ENCODE measurements around the gene TSFM.
A peak's percentile ranks its signal among the peaks of the same experiment; 100 is the strongest.

Gene TSFM

DNA sequence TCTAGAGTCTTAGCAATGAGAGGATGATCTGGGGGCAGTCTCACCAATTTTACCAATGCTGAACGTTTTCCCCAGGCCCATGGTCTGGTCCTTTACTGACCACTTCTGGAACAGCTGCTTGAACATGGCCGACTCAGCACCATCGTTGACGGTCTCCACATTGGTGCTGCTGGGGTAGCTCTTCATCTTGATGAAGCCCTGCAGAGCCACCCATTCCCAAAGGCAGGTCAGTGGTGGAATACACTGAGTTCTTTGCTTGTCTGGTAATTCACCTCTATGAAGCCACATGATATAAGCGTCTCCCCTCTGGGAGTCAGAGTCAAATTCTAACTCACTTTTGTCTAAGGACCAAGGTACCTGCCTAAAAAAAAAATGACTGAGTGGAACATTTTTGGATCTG, 25.8 kb downstream of the TSFM start:
- TF ChIP-seq, protein P1, sequence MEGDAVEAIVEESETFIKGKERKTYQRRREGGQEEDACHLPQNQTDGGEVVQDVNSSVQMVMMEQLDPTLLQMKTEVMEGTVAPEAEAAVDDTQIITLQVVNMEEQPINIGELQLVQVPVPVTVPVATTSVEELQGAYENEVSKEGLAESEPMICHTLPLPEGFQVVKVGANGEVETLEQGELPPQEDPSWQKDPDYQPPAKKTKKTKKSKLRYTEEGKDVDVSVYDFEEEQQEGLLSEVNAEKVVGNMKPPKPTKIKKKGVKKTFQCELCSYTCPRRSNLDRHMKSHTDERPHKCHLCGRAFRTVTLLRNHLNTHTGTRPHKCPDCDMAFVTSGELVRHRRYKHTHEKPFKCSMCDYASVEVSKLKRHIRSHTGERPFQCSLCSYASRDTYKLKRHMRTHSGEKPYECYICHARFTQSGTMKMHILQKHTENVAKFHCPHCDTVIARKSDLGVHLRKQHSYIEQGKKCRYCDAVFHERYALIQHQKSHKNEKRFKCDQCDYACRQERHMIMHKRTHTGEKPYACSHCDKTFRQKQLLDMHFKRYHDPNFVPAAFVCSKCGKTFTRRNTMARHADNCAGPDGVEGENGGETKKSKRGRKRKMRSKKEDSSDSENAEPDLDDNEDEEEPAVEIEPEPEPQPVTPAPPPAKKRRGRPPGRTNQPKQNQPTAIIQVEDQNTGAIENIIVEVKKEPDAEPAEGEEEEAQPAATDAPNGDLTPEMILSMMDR (conservative IDR thresholded peaks at IDR 0.05; ENCODE audit: control insufficient read depth, insufficient read depth, low read depth, low read length), result no peak
- DNase-seq (ENCODE audit: low read depth), result no peak

DNA sequence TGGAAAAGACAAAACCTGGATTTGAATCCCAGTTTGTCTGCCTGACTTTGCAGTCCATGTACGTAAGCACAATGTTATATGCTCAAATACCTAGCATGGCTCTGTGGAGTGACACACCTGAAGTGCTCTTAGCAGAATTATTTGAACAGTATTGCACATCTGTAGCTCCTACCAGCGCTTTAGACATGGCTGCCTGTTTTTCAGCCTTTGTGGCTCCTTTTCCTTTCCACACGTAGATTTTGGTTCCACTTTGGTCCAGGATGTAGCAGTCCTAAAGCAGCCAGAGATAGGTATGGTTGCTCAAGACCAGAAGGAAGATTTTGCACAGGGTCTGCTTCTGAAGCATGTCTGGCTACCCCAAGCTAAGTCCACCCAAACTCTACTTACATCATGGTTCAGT, 26.8 kb downstream of the TSFM start:
- DNase-seq (ENCODE audit: low read depth), result no peak
- TF ChIP-seq, protein P1 (conservative IDR thresholded peaks at IDR 0.05; ENCODE audit: control insufficient read depth, insufficient read depth, low read depth, low read length), result no peak
- no peak overlapping the region for H3K4me3 ChIP-seq (ENCODE audit: control insufficient read depth, low read depth, low read length)

More for the DNA sequence above, 25.8 kb downstream of the TSFM start:
- H3K4me3 ChIP-seq (ENCODE audit: control insufficient read depth, low read depth, low read length), result no peak overlapping the region

DNA sequence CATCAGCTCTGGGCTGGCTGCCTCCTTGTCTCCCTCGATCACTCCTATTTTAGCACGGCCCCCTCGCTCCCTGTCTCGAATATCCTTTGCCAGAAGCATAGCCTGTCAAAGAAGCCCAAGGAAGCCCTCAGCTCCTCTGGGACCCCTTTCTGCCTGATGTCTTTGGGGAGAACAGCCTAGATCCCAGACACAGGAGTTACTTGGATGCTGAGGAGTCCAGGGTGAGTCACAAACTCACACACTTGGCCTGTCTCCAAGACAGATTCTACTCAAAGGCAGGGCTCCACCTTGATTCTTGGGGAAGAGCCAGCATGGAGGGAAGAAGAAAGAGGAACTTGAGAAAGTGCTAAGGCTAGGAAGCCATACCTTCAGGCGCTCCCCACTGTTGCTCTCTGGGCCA, 27.9 kb downstream of the TSFM start:
- no peak overlapping the region for H3K4me3 ChIP-seq (ENCODE audit: control insufficient read depth, low read depth, low read length)
- TF ChIP-seq, protein P1 (conservative IDR thresholded peaks at IDR 0.05; ENCODE audit: control insufficient read depth, insufficient read depth, low read depth, low read length), result no peak
- peak; percentile 77 for DNase-seq (ENCODE audit: low read depth)

DNA sequence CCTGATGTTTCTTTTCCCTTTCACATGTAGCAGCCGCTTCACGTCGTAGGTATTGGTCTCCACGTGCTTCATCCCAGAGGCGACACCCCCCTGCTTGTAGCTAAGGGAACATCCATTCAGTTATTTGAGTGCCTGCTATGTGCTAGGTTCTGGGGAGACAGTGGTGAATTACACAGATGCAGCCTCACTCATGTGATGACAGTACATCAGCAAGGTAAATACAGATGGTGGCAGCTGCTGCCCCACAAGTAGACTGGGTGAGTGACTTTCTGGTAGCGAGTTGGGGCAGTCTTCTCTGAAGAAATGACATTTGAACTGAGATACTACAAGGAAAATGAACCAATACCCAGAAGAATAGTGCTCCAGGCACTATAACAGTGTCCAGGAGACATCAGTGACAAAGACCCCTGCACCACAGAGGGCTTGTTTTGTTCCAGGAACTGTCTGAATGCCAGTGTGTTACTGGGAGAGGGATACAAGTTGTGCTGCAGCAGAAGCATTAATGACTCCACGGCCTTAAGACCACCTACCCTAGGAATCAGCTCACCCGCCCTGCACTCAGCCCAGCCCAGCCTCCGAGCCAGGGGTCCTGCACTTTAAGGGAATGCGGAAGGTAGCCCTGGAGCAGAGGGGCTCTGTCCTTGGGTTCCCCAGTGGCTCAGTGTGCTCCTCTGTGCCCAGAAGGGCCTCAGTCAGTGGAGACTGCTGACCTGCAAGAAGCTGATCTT, 28.6 kb downstream of the TSFM start:
- H3K4me3 ChIP-seq (ENCODE audit: control insufficient read depth, low read depth, low read length), result no peak overlapping the region
- TF ChIP-seq, protein P1 (conservative IDR thresholded peaks at IDR 0.05; ENCODE audit: control insufficient read depth, insufficient read depth, low read depth, low read length), result no peak
- no peak for DNase-seq (ENCODE audit: low read depth)

DNA sequence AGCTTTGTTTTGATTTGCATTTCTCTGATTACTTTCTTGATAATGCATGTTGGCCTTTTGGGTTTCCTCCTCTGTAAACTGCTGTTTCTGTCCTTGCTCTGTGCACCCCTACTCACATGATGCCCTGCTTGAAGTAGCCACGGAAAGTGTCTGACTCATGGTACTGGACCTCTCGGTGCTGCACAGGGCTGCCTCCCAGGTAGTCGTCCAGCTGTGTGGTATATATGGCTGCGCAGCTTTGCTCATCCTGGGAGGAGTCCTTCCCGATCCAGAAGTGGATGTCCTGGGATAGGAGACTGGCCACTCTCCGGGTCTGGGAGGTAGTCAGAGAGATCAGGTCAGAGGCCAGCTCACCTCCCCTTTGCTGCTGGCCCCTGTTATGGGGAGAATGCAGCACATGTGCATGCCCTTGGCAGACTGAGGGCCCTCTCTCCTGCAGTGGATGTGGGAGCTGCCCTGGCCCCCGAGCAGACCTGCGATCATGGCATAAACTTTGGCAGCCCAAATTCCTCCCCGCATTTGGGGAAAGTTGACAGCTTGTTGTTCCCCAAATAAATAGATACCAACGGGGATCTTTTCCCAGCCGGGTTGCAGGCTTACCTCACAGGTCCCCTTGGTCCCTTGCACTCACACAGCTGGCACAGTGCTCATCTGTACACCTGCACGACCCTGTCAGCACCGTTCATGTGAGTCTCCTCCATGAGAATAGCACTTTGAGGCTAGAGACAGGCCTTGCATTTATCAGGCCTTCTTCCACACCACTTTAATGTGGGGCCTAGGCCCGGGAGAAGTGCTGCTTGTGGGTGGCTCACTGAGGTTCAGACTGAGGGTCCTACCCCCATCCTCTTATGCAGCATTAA, 30.8 kb downstream of the TSFM start:
- TF ChIP-seq, protein P1 (conservative IDR thresholded peaks at IDR 0.05; ENCODE audit: control insufficient read depth, insufficient read depth, low read depth, low read length), result no peak
- no peak overlapping the region for H3K4me3 ChIP-seq (ENCODE audit: control insufficient read depth, low read depth, low read length)
- no peak for DNase-seq (ENCODE audit: low read depth)

DNA sequence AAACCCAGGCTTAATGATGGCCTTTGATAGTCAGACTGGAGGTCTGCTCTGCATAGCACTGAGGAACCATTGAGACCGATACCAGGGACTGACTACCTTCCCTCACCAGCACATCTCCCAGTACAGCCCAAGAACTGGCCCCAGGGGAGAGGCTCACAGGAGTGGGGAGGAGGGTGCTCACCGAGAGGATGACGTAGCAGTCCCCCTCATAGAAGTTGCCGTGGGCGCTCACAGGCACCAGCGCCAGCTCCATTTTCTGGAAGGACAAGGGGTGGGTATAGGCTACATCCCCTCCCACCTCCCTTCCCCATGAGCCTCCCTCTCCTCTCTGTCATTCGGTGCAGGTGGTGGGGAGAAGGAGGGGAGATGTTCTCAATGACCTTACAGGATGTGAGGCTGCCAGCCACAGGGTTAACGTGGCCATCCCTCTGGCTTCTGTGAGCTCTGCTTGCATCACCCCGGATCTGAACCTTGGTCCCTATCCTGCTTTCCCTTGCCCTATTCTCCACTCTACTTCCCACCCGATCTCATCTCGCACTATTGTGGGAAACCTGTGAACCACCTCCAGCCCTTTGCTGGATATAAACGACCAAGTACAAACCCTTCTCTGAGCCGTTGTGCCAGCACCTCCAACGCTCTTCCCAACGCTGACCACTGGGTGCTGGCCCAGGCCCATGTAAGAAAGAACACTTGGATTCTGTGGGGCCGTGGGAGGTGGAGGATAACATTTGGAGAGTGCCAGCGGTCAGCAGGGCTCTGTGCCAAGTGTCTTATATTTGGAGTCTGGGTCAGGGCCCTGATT, 31.6 kb downstream of the TSFM start:
- TF ChIP-seq, protein P1 (conservative IDR thresholded peaks at IDR 0.05; ENCODE audit: control insufficient read depth, insufficient read depth, low read depth, low read length), result peak; percentile 14
- DNase-seq (ENCODE audit: low read depth), result peak; percentile 71

More for the DNA sequence above, 31.6 kb downstream of the TSFM start:
- H3K4me3 ChIP-seq (ENCODE audit: control insufficient read depth, low read depth, low read length), result no peak overlapping the region

All from fibroblast of mammary gland (primary cell).